GM18498 (cell line): ENCODE data around the gene ZFR2.
"Not testable (repeated sequence)": the region's sequence is repeated elsewhere in the genome, so short reads cannot be mapped to it uniquely, and the experiment has no call there.

ENCODE experiments used
- ATAC-seq: cut with Tn5 transposase; IDR thresholded peaks from one replicate; pipeline ENCODE4 v1.9.1; 2021; ENCODE audit warnings: mild to moderate bottlenecking, moderate library complexity; ENCODE audit not compliant: unreplicated experiment

The ZFR2 gene

GRCh38 chr19:3879656-3880055 is 10.8 kb upstream of the ZFR2 start:
- ATAC-seq = no peak

- not testable (repeated sequence) for ATAC-seq
Measured at GRCh38 chr19:3874695-3875094, 5.9 kb upstream of the ZFR2 start.

GRCh38 chr19:3873151-3873550 is 4.3 kb upstream of the ZFR2 start:
- no peak for ATAC-seq

- no peak for ATAC-seq
Measured at GRCh38 chr19:3867971-3868769, 668 bp downstream of the ZFR2 start.

- no peak for ATAC-seq
Measured at GRCh38 chr19:3866910-3867638, 1.8 kb downstream of the ZFR2 start.

GRCh38 chr19:3863648-3864047 is 5.2 kb downstream of the ZFR2 start:
- ATAC-seq = no peak

GRCh38 chr19:3862826-3863500 is 5.9 kb downstream of the ZFR2 start:
- no peak for ATAC-seq

GRCh38 chr19:3860499-3860898 is 8.3 kb downstream of the ZFR2 start:
- no peak for ATAC-seq

- no peak for ATAC-seq
Measured at GRCh38 chr19:3857449-3858003, 11.3 kb downstream of the ZFR2 start.

GRCh38 chr19:3855320-3855719 is 13.5 kb downstream of the ZFR2 start:
- ATAC-seq = no peak

GRCh38 chr19:3852614-3853254 is 16.1 kb downstream of the ZFR2 start:
- ATAC-seq = no peak

- ATAC-seq = no peak
Measured at GRCh38 chr19:3852177-3852511, 16.7 kb downstream of the ZFR2 start.

- ATAC-seq = no peak
Measured at GRCh38 chr19:3851254-3852176, 17.3 kb downstream of the ZFR2 start.

- no peak for ATAC-seq
Measured at GRCh38 chr19:3850320-3850972, 18.4 kb downstream of the ZFR2 start.

GRCh38 chr19:3849787-3850186 is 19.1 kb downstream of the ZFR2 start:
- ATAC-seq = no peak

GRCh38 chr19:3849092-3849491 is 19.7 kb downstream of the ZFR2 start:
- ATAC-seq = no peak

- ATAC-seq = no peak
Measured at GRCh38 chr19:3844596-3844995, 24.2 kb downstream of the ZFR2 start.

GRCh38 chr19:3842948-3843347 is 25.9 kb downstream of the ZFR2 start:
- ATAC-seq = no peak

- no peak for ATAC-seq
Measured at GRCh38 chr19:3840804-3841203, 28.0 kb downstream of the ZFR2 start.

- ATAC-seq = no peak
Measured at GRCh38 chr19:3839941-3840340, 28.9 kb downstream of the ZFR2 start.
